Stimulated activated CD8-positive, alpha-beta memory T cell treated with anti-CD3 and anti-CD28 coated beads, Interleukin-4, amount 100 ng/mL, for 1 hour (primary cell): Measurements from ENCODE around the gene PTGS1.

Experiments
- DNase-seq, 2 donors: peaks; one replicate each; pipeline ENCODE4 v3.0.0-alpha.2; 2020; ENCODE audit warnings: low read depth in 2 of 2, low spot score in 1 of 2

PTGS1 gene

DNA sequence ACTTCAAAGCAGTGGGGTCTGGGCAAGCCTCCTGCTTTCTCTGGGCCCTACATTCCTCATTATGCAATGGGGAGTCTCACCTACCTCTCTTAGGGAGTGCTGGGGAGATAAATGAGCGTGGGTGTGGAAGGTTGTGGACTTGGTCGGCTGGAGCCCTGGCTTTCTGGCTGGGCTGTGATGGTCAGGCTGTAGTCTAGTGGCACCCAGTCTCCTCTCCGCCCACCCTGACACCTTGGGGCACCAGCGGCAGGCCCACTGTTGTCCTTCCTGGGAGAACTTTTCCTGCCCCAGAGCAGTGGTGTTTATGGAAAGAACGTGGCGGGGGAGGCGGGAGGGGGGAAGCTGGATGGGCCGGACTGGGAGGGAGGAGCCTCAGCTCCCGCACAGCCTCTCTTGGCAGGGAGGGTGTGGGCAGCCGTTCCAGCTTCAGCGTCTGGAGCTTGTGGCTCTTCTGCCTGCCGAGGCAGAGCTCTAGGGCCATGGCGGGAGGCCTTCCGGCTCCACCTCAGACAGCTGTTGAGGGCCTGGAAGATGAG is 4.1 kb downstream of the PTGS1 start:
- DNase-seq, result no peak

- no peak for DNase-seq
Observed at GRCh38 chr9:122376796-122377195, 6.0 kb downstream of the PTGS1 start.

- no peak for DNase-seq
Observed at GRCh38 chr9:122377241-122378164, 6.7 kb downstream of the PTGS1 start.

DNA sequence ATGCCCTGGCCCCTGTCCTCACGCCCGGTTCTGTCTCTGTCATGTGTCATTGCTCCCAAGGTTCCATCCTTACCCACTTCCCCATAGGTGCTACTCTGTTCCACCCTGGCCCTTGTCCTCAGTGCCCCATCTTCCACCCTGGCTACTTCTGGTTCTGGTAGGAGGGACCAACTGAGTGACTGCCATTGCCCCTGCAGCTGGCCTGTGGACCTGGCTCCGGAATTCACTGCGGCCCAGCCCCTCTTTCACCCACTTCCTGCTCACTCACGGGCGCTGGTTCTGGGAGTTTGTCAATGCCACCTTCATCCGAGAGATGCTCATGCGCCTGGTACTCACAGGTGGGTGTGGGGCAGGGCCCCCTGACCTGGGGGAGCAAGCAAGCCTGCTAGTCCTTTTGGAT is 7.4 kb downstream of the PTGS1 start:
- DNase-seq, result no peak

GRCh38 chr9:122379340-122379739 is 8.5 kb downstream of the PTGS1 start:
- DNase-seq, result no peak

- no peak for DNase-seq
Observed at GRCh38 chr9:122380293-122380692, 9.5 kb downstream of the PTGS1 start.

- DNase-seq, result no peak
Observed at GRCh38 chr9:122381206-122381950, 10.6 kb downstream of the PTGS1 start.

GRCh38 chr9:122382901-122383850 is 12.4 kb downstream of the PTGS1 start:
- no peak for DNase-seq

DNA sequence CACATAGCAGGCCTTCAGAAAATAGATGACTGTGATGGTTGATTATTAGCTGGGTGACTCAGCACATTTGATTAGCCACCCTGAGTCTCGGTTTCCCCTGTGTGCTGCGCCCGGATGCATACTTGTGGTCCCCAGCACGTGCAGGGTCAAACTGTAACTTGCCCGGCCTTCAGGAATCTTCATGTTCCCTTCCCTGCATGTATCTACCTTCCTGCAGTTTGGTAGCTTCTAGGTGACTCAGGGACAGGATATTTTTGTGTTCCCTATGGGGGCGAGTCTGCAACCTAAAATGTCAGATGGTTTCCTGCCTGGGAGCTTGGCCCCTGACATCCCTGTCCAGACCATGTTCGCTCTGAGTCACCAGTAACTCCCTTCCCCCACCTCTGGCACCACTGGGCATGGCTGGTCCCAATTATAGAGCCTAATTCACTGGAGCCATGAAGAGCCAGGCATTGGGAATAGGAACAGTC is 13.2 kb downstream of the PTGS1 start:
- no peak for DNase-seq

DNA sequence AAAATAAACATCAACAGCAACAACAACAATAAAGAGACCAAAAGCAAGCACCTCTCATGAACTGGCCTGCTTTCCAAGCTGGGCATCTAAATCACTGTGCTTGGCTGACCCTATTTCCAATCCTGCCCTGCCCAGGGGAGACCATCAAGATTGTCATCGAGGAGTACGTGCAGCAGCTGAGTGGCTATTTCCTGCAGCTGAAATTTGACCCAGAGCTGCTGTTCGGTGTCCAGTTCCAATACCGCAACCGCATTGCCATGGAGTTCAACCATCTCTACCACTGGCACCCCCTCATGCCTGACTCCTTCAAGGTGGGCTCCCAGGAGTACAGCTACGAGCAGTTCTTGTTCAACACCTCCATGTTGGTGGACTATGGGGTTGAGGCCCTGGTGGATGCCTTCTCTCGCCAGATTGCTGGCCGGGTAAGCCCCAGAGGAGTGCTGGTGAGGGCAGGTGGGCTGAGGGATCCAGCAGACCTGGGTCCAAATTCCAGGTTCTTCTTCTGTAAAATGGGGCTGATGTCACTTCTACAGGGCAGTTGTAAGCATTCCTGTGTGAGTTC is 15.6 kb downstream of the PTGS1 start:
- no peak for DNase-seq

- DNase-seq, result no peak
Observed at GRCh38 chr9:122387536-122387935, 16.7 kb downstream of the PTGS1 start.

DNA sequence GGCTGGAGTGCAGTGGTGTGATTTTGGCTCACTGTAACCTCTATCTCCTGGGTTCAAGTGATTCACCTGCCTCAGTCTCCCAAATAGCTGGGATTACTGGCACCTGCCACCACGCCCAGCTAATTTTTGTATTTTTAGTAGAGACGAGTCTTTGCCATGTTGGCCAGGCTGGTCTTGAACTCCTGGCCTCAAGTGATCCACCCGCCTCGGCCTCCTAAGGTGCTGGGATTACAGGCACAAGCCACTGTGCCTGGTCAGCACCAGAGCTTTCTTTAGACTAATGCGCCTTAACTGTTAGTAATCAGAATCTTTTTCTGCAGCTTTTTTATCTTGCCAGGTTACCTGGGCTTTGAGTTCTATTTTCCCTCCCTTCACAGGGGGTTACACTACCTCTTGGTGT is 18.4 kb downstream of the PTGS1 start:
- DNase-seq, result no peak

GRCh38 chr9:122389799-122390481 is 19.1 kb downstream of the PTGS1 start:
- DNase-seq, result no peak

GRCh38 chr9:122392284-122392683 is 21.5 kb downstream of the PTGS1 start:
- DNase-seq, result no peak

DNA sequence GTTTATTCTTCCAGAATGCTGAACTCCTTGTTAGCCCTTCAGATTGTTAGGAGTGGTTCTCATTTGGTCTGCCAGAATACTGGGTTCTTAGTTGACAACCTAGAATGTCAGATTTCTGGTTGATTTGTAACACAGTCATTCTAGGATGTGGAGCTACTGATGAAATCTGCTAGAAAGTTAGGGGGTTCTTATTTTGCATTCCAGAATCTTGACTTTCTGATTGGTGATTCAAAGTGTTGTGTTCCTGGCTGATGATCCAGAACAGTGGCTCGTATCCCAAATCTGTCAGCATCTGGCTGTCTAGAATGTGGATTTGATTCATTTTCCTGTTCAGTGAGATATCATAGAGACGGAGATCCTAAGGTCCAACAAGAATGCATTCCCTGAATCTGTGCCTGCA is 21.9 kb downstream of the PTGS1 start:
- no peak for DNase-seq

DNA sequence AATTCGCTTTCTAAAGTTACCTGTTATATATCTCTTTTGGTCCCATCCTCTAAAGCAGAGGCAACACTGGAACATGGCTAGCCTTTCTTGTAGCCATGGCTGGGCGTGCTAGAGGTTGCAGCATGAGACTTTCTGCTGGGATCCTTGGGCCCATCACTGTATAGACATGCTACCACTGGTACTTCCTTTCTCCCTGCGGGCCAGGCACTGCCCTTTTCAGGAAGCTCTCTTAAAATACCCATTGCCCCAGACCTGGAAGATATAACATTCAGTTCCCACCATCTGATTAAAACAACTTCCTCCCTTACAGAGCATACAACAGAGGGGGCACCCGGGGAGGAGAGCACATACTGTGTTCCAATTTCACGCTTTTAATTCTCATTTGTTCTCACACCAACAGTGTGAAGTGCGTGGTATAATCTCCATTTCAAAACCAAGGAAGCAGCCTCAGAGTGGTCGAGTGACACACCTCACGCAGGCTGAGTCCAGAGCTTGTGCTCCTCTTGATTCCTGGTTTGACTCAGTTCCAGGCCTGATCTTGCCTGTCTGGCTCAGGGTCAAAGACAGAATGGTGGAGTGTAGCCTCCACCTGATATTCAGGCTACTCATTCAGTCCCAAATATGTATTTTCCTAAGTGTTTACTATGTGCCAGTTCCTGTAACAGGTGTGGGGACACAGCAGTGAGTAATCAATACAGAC is 22.6 kb downstream of the PTGS1 start:
- DNase-seq, result no peak

DNA sequence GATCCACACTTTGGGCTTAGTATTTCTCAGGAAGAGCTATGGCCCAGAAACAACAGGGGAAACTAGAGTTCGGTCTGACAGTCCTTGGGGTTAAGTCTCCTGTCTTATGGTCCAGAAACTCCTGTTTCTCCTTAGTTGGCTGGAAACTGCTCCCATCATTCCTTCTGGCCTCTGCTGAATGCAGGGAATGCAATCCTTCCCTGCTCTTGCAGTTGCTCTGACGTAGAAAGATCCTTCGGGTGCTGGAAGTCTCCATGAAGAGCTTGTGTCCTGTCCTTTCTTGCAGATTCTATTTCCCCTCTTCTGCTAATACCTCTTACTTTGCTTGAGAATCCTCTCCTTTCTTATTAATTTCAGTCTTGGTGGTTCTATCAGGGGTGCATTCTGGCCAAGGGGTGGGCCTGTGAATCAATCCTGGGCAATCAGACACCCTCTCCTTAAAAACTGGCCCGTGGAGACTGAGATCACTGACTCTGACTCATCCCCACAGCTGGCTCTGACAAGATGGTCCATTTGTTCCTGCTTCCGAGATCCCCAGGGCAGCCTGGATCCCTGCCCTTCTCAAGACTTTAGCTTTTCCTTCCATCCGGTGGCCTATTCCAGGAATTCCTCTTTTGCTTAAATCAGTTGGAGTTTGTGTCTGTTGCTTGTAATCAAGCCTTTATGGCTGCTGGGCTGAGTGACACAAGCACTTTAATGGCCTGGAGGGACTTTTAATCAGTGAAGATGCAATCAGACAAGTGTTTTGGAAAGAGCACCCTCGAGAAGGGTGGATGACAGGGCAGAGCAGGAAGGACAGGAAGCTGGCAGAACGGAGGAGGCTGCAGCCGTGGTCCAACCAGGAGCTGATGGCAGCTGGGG is 23.7 kb downstream of the PTGS1 start:
- DNase-seq, result no peak

DNA sequence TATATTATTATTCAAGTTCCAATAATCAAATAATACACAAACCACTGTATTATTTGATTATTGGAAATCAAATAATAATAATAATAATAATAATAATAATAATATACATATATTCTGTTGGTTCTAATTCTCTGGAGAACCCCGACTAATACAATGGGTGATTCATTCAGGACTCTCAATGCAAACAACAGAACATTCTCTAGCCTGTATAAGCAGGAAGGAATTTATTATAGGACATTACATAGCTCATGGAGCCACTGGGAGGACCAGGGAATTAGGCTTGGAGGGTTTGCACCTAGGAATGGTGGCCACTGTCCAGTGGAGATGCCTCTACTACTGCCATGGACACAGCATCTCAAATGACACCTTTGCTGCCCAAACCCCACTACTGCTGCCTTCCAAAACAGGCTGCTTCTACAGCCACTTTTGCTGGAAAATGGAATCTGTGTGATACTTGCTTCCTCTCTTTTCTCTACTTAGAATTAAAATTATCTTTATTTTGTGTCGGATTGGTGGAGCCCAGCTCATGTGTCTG is 25.9 kb downstream of the PTGS1 start:
- no peak for DNase-seq
